ENCODE measurements around the gene MAPK8IP3. TPM values are rescaled to one million over a fixed set of nuclear protein-coding genes. Genes with fewer than 3 reads are reported as not detected.

MAPK8IP3 gene
- total and polyA plus RNA-seq, 3 experiments from 2014 or later = 2.3 to 63.2 (median 57.1) TPM

GRCh38 chr16:1763521-1764511 is 57.8 kb downstream of the MAPK8IP3 start:
- Mint-ChIP-seq H3K36me3 (peaks cover 0 to 66% (median 0%) of the 10 kb centered on the region in 3 donors), H3K4me1 (no peaks in the 10 kb centered on the region), H3K27me3 (no peaks in the 10 kb centered on the region), H3K9me3 (no peaks in the 10 kb centered on the region), H3K27ac (no peak overlapping the region), H3K4me3 (no peak overlapping the region)
- H3K27me3 ChIP-seq (ENCODE audit: insufficient read depth, low read length, poor library complexity, severe bottlenecking) = no peaks in the 10 kb centered on the region
- no peak for DNase-seq
- H3K4me3 ChIP-seq (ENCODE audit: low read length) = no peak overlapping the region
- no peaks in the 10 kb centered on the region for H3K9me3 ChIP-seq (ENCODE audit: low read length)
- no peak overlapping the region for H3K27ac ChIP-seq (ENCODE audit: low read depth, low read length)
- peaks cover 7% of the 10 kb centered on the region for H3K36me3 ChIP-seq (ENCODE audit: insufficient read depth, low read length)
- POLR2A ChIA-PET = no interaction called here
- CTCF ChIA-PET = interaction anchor here (1.2 kb wide), 2 partner anchors 19 to 58 kb away, joined by 4 to 5 read pairs; partner anchors contain the start of genes MAPK8IP3, NUBP2 and SPSB3
- no peaks in the 10 kb centered on the region for H3K4me1 ChIP-seq (ENCODE audit: insufficient read depth, low read length)

GRCh38 chr16:1764971-1765370 is 59.0 kb downstream of the MAPK8IP3 start:
- POLR2A ChIA-PET = no interaction called here
- H3K9me3 Mint-ChIP-seq = no peaks in the 10 kb centered on the region

GRCh38 chr16:1765826-1766225 is 59.8 kb downstream of the MAPK8IP3 start:
- H3K9me3 ChIP-seq (ENCODE audit: low read length) = no peaks in the 10 kb centered on the region
- CTCF ChIA-PET = no interaction called here
- no peaks in the 10 kb centered on the region for H3K4me1 ChIP-seq (ENCODE audit: insufficient read depth, low read length)
- no peaks in the 10 kb centered on the region for H3K27me3 ChIP-seq (ENCODE audit: insufficient read depth, low read length, poor library complexity, severe bottlenecking)
- H3K9me3 Mint-ChIP-seq = no peaks in the 10 kb centered on the region
- peak overlapping the region in 1 of 8 donors; percentile 87 for H3K27ac Mint-ChIP-seq
- H3K4me1 Mint-ChIP-seq = peaks cover 0 to 9% (median 3%) of the 10 kb centered on the region in 3 donors
- H3K36me3 ChIP-seq (ENCODE audit: insufficient read depth, low read length) = peaks cover 7% of the 10 kb centered on the region
- no peak overlapping the region for H3K4me3 Mint-ChIP-seq
- no peak for DNase-seq
- no peak overlapping the region for H3K4me3 ChIP-seq (ENCODE audit: low read length)
- H3K36me3 Mint-ChIP-seq = peaks cover 0 to 56% (median 0%) of the 10 kb centered on the region in 3 donors
- no peaks in the 10 kb centered on the region for H3K27me3 Mint-ChIP-seq
- no peak overlapping the region for H3K27ac ChIP-seq (ENCODE audit: low read depth, low read length)
- POLR2A ChIA-PET = interaction anchor here (0.6 kb wide), 1 partner anchor 678 kb away, joined by 3 read pairs; no protein-coding TSS in a partner anchor

More at GRCh38 chr16:1764971-1765370, 59.0 kb downstream of the MAPK8IP3 start:
- no peaks in the 10 kb centered on the region for H3K27me3 ChIP-seq (ENCODE audit: insufficient read depth, low read length, poor library complexity, severe bottlenecking)
- H3K4me3 ChIP-seq (ENCODE audit: low read length) = no peak overlapping the region
- H3K4me1 Mint-ChIP-seq = peaks cover 0 to 3% (median 0%) of the 10 kb centered on the region in 3 donors
- no peak overlapping the region for H3K27ac ChIP-seq (ENCODE audit: low read depth, low read length)
- CTCF ChIA-PET = interaction anchor here (1.2 kb wide), 2 partner anchors 18 to 59 kb away, joined by 4 to 5 read pairs; partner anchors contain the start of genes MAPK8IP3, NUBP2 and SPSB3
- no peak for DNase-seq
- H3K27ac Mint-ChIP-seq = no peak overlapping the region
- H3K36me3 ChIP-seq (ENCODE audit: insufficient read depth, low read length) = peaks cover 7% of the 10 kb centered on the region
- H3K9me3 ChIP-seq (ENCODE audit: low read length) = no peaks in the 10 kb centered on the region
- H3K4me1 ChIP-seq (ENCODE audit: insufficient read depth, low read length) = no peaks in the 10 kb centered on the region
- peaks cover 0 to 62% (median 0%) of the 10 kb centered on the region in 3 donors for H3K36me3 Mint-ChIP-seq
- no peaks in the 10 kb centered on the region for H3K27me3 Mint-ChIP-seq
- no peak overlapping the region for H3K4me3 Mint-ChIP-seq

GRCh38 chr16:1766231-1766630 is 60.2 kb downstream of the MAPK8IP3 start:
- CTCF ChIA-PET = no interaction called here
- Histone ChIP-seq H3K4me1 (ENCODE audit: insufficient read depth, low read length) (no peaks in the 10 kb centered on the region), H3K36me3 (ENCODE audit: insufficient read depth, low read length) (peaks cover 7% of the 10 kb centered on the region), H3K27ac (ENCODE audit: low read depth, low read length) (no peak overlapping the region), H3K27me3 (ENCODE audit: insufficient read depth, low read length, poor library complexity, severe bottlenecking) (no peaks in the 10 kb centered on the region), H3K4me3 (ENCODE audit: low read length) (no peak overlapping the region), H3K9me3 (ENCODE audit: low read length) (no peaks in the 10 kb centered on the region)
- no peak for DNase-seq
- POLR2A ChIA-PET = interaction anchor here (0.6 kb wide), 1 partner anchor 677 kb away, joined by 3 read pairs; no protein-coding TSS in a partner anchor
- Mint-ChIP-seq H3K9me3 (no peaks in the 10 kb centered on the region), H3K27ac (peak overlapping the region in 1 of 8 donors; percentile 87), H3K4me1 (peaks cover 0 to 9% (median 3%) of the 10 kb centered on the region in 3 donors), H3K36me3 (peaks cover 0 to 52% (median 0%) of the 10 kb centered on the region in 3 donors), H3K27me3 (no peaks in the 10 kb centered on the region), H3K4me3 (no peak overlapping the region)

- H3K27ac ChIP-seq (ENCODE audit: low read depth, low read length) = no peak overlapping the region
- no peaks in the 10 kb centered on the region for H3K9me3 ChIP-seq (ENCODE audit: low read length)
- Mint-ChIP-seq H3K4me1 (peaks cover under 1 to 9% (median 3%) of the 10 kb centered on the region in 3 donors), H3K9me3 (no peaks in the 10 kb centered on the region), H3K36me3 (peaks cover 0 to 49% (median 0%) of the 10 kb centered on the region in 3 donors), H3K4me3 (no peak overlapping the region), H3K27ac (no peak overlapping the region), H3K27me3 (no peaks in the 10 kb centered on the region)
- DNase-seq = no peak
- H3K4me1 ChIP-seq (ENCODE audit: insufficient read depth, low read length) = peaks cover under 1% of the 10 kb centered on the region
- H3K27me3 ChIP-seq (ENCODE audit: insufficient read depth, low read length, poor library complexity, severe bottlenecking) = no peaks in the 10 kb centered on the region
- CTCF ChIA-PET = no interaction called here
- H3K4me3 ChIP-seq (ENCODE audit: low read length) = no peak overlapping the region
- POLR2A ChIA-PET = no interaction called here
- H3K36me3 ChIP-seq (ENCODE audit: insufficient read depth, low read length) = peaks cover 7% of the 10 kb centered on the region
Observed at GRCh38 chr16:1766701-1767100, 60.7 kb downstream of the MAPK8IP3 start.

GRCh38 chr16:1767116-1767994 is 61.4 kb downstream of the MAPK8IP3 start:
- Histone ChIP-seq H3K9me3 (ENCODE audit: low read length) (no peaks in the 10 kb centered on the region), H3K27me3 (ENCODE audit: insufficient read depth, low read length, poor library complexity, severe bottlenecking) (no peaks in the 10 kb centered on the region), H3K27ac (ENCODE audit: low read depth, low read length) (no peak overlapping the region), H3K4me3 (ENCODE audit: low read length) (no peak overlapping the region), H3K4me1 (ENCODE audit: insufficient read depth, low read length) (peaks cover 6% of the 10 kb centered on the region), H3K36me3 (ENCODE audit: insufficient read depth, low read length) (peaks cover 7% of the 10 kb centered on the region)
- no peaks in the 10 kb centered on the region for H3K27me3 Mint-ChIP-seq
- H3K4me3 Mint-ChIP-seq = no peak overlapping the region
- peak overlapping the region in 1 of 8 donors; percentile 50 for H3K27ac Mint-ChIP-seq
- H3K4me1 Mint-ChIP-seq = peaks cover 7 to 16% (median 10%) of the 10 kb centered on the region in 3 donors
- peaks cover 0 to 51% (median 0%) of the 10 kb centered on the region in 3 donors for H3K36me3 Mint-ChIP-seq
- no peak for DNase-seq
- ChIA-PET CTCF (no interaction called here), POLR2A (no interaction called here)
- H3K9me3 Mint-ChIP-seq = no peaks in the 10 kb centered on the region

- POLR2A ChIA-PET = interaction anchor here (0.6 kb wide), 1 partner anchor 130 kb away, joined by 4 read pairs; no protein-coding TSS in a partner anchor
- H3K27ac Mint-ChIP-seq = peak overlapping the region in 3 of 8 donors; percentile 9 to 38 (median 32)
- H3K4me3 Mint-ChIP-seq = no peak overlapping the region
- H3K36me3 Mint-ChIP-seq = peaks cover 0 to 48% (median 0%) of the 10 kb centered on the region in 3 donors
- H3K4me1 Mint-ChIP-seq = peaks cover 8 to 17% (median 11%) of the 10 kb centered on the region in 3 donors
- no peak for DNase-seq
- CTCF ChIA-PET = interaction anchor here (1.8 kb wide), 1 partner anchor 62 kb away, joined by 4 read pairs; the partner anchor contains the start of gene MAPK8IP3
- no peaks in the 10 kb centered on the region for H3K27me3 Mint-ChIP-seq
- no peaks in the 10 kb centered on the region for H3K9me3 Mint-ChIP-seq
- Histone ChIP-seq H3K27ac (ENCODE audit: low read depth, low read length) (no peak overlapping the region), H3K4me1 (ENCODE audit: insufficient read depth, low read length) (peaks cover 6% of the 10 kb centered on the region), H3K9me3 (ENCODE audit: low read length) (no peaks in the 10 kb centered on the region), H3K4me3 (ENCODE audit: low read length) (no peak overlapping the region), H3K27me3 (ENCODE audit: insufficient read depth, low read length, poor library complexity, severe bottlenecking) (no peaks in the 10 kb centered on the region), H3K36me3 (ENCODE audit: insufficient read depth, low read length) (peaks cover 7% of the 10 kb centered on the region)
Observed at GRCh38 chr16:1768061-1768766, 62.2 kb downstream of the MAPK8IP3 start.
